ENCODE data around the gene PRKCH. TPM values are rescaled to one million over a fixed set of nuclear protein-coding genes. Genes with fewer than 3 reads are reported as not detected.

Gene PRKCH
- total RNA-seq, 1 experiment from 2014 or later: 5.2 TPM

- no peaks in the 10 kb centered on the region for H3K79me1 ChIP-seq (ENCODE audit: insufficient read depth, low read depth, low read length, poor library complexity, severe bottlenecking)
- Mint-ChIP-seq H3K36me3 (ENCODE audit: insufficient read depth in 1 of 3, low read depth in 3 of 3) (no peaks in the 10 kb centered on the region), H3K9me3 (no peaks in the 10 kb centered on the region), H3K4me1 (peaks cover 19 to 20% of the 10 kb centered on the region in 2 experiments), H3K27ac (no peak overlapping the region), H3K27me3 (ENCODE audit: low read depth) (no peaks in the 10 kb centered on the region), H3K4me3 (no peak overlapping the region)
- no peak overlapping the region for H3K9ac ChIP-seq (ENCODE audit: extremely low read depth, insufficient read length, low read length)
- DNase-seq: no peak
- peaks cover 16% of the 10 kb centered on the region; the same call in 1 of the 2 replicates for H3K4me1 ChIP-seq (ENCODE audit: insufficient read depth, low read length)
- H4K20me1 ChIP-seq (ENCODE audit: control insufficient read depth, insufficient read depth, insufficient read length): no peaks in the 10 kb centered on the region
- H3K18ac ChIP-seq (ENCODE audit: insufficient read length, low read depth, low read length): no peak overlapping the region
- H3K23ac ChIP-seq (ENCODE audit: insufficient read length, low read depth, low read length): no peak overlapping the region
- H2AK5ac ChIP-seq (ENCODE audit: insufficient read length, low read length): no peak overlapping the region
- H3K27ac ChIP-seq (ENCODE audit: insufficient read length, low read depth, low read length): no peak overlapping the region
- no CpG with 5 or more reads among the region's 5 CpGs for WGBS (ENCODE audit: extremely low coverage, insufficient read length, low lambda C conversion rate)
- H3K23me2 ChIP-seq (ENCODE audit: insufficient read length, low read depth, low read length, poor library complexity, severe bottlenecking): no peaks in the 10 kb centered on the region
- no peak overlapping the region for H2BK12ac ChIP-seq (ENCODE audit: insufficient read length, low read depth, low read length)
- no peaks in the 10 kb centered on the region for H3K27me3 ChIP-seq (ENCODE audit: insufficient read depth, low read length)
- no peak for TF ChIP-seq CTCF (conservative IDR thresholded peaks at IDR 0.05)
- no peak overlapping the region for H2BK5ac ChIP-seq (ENCODE audit: insufficient read length, low read length)
- H2BK20ac ChIP-seq (ENCODE audit: low read depth, low read length, poor library complexity, severe bottlenecking): no peak overlapping the region
- no peak overlapping the region for H2BK15ac ChIP-seq (ENCODE audit: low read depth, low read length)
- no peak overlapping the region for H4K5ac ChIP-seq (ENCODE audit: insufficient read length, low read depth, low read length)
- no peak overlapping the region for H2BK120ac ChIP-seq (ENCODE audit: low read depth, low read length, poor library complexity, severe bottlenecking)
- no peak overlapping the region for H3K4ac ChIP-seq (ENCODE audit: low read depth, low read length)
- no peak overlapping the region for H4K91ac ChIP-seq (ENCODE audit: insufficient read length, low read depth, low read length)
- H3K14ac ChIP-seq (ENCODE audit: insufficient read depth, low read length): no peak overlapping the region
- H3K9me3 ChIP-seq (ENCODE audit: control insufficient read depth, low read depth, low read length): no peaks in the 10 kb centered on the region
- no peaks in the 10 kb centered on the region for H3K79me2 ChIP-seq (ENCODE audit: insufficient read depth, low read length)
- H2AFZ ChIP-seq (ENCODE audit: low read length): no peak overlapping the region
- no peak overlapping the region for H3K4me2 ChIP-seq (ENCODE audit: insufficient read depth, insufficient read length, low read length)
- no peak overlapping the region for H3T11ph ChIP-seq (ENCODE audit: low read length)
- no peak overlapping the region for H3K56ac ChIP-seq (ENCODE audit: insufficient read length, low read depth, low read length)
- no peak overlapping the region for H4K8ac ChIP-seq (replicated peaks; ENCODE audit: insufficient read length, low read depth, low read length)
These were observed 174.4 kb downstream of the PRKCH start for GRCh38 chr14:61495809-61496208.
